NOMO-1 (cell line): ENCODE measurements around the gene ITGAV.

Experiments used
- DNase-seq, 2 experiments: peaks; one replicate each; lab custom pipeline; 2025; ENCODE audit not compliant: unreplicated experiment in 2 of 2; lab: John Stamatoyannopoulos, UW

The ITGAV gene

DNA sequence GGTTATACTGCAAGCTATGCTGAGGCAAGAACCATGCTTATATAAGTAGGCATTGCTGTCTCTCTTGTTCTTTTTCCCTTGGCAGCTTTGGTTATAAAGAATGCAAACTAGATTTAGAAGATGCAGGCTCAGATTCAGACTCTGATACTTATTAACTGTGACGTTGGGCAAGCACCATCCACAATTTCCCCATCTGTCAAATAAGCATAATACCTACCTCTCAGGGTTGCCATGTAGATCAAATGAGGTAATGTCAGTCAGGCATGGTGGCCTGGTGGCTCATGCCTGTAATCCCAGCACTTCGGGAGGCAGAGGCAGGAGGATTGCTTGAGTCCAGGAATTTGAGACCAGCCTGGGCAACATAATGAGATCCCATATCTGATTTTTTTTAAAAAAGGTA, 21.7 kb downstream of the ITGAV start:
- DNase-seq, result no peak

DNA sequence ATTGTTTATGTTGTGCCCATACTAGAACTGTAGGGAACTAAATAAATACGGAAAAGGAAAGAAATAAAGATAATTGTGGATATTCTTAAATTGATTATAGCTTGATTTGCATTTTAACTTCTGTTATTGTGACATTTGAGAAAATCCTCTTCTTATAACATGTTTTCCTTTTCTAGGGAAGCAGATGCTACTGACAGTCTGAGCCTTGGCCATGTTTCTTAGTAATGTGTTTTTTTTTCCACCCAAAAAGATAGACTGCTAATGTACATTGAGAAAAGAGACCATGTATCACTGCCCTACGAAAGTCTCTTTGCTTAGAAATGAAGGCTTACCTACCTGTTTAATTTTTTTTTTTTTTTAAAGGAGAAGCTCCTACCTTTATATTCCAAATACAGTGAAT, 22.2 kb downstream of the ITGAV start:
- no peak for DNase-seq

DNA sequence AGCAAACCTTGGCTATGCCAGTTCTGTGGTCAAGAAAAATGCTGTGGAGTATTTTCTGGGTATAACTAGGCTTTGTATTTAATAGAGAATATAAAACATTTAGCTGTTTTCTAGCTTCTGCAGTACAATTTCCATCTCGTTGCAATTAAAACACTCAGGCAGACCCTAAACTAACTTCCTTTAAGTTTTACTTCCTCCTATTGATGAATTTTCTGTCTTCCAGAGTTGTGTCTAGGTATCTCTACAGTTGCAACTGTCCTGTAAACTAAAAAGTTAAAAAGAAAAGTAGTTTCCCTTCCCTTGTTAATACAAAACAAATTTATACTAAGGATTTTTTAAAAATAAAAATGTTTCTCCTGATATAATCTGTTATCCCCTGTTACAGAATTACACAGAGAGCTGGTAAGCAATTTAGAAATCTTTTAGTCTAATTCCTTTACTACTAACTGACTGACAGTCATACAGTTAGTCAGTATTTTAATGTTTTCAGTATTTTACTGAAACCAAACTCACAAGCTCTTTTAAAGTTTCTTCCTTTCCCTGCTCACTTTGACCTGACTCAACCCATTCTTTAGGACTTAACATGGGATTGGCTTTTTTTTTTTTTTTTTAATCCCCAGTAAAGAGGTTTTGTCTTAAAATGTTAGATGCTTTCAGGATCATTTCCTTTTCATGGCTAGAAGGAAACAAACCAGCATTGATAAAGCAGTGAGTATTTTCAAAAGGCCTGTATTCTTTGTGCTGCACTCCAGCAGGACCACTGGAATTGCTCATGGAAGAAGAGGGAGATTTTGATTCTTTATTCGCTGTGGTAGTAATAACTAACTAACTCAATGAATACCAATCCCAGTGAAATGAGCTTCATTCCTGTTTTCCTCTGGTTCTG, 22.9 kb downstream of the ITGAV start:
- peak in 1 of 2 experiments; percentile 19 for DNase-seq

- DNase-seq, result no peak
Observed at GRCh38 chr2:186614373-186614772, 24.5 kb downstream of the ITGAV start.

GRCh38 chr2:186617148-186617547, 27.3 kb downstream of the ITGAV start:
- DNase-seq, result no peak

DNA sequence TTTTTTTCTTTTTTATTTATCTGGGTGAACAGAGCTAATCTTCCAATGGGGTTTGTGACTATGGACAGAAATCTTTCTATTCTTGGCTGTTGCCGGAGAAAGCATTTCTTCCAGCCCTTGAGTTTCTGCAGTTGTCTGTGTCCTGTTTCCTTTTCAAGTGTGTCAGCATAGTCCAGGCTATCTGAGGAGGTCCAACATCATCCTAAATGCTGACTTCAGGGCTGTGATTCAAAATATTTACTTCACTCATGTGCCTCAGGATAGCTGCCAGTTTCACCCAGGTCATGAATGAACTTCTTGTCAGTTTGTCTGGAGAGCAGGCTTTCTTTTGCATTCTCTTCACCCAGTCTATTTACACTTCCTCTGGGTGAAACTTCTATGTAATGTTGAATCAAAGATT, 27.9 kb downstream of the ITGAV start:
- DNase-seq, result no peak

GRCh38 chr2:186618696-186619095, 28.8 kb downstream of the ITGAV start:
- DNase-seq, result no peak

GRCh38 chr2:186623084-186623483, 33.2 kb downstream of the ITGAV start:
- no peak for DNase-seq

DNA sequence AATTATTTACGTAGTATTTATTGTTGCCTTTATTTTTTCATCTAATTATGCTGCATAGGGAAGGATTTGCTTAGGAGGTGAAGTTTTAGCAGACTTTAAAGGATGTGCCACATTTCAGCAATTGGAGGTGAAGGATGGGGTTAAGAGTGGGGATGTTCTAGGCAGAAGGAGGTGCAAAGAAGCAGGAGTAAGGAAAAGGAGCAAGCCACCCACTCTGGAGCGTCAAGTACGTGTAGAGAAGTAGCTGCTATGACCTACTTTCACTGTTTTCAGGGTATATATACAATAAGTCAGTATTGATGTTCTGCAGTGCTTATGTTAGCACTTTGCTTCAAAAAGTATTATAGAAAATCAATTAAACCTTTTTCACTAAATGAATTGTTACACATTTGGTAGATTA, 34.4 kb downstream of the ITGAV start:
- DNase-seq, result no peak

GRCh38 chr2:186629250-186629996, 39.6 kb downstream of the ITGAV start:
- DNase-seq, result no peak

DNA sequence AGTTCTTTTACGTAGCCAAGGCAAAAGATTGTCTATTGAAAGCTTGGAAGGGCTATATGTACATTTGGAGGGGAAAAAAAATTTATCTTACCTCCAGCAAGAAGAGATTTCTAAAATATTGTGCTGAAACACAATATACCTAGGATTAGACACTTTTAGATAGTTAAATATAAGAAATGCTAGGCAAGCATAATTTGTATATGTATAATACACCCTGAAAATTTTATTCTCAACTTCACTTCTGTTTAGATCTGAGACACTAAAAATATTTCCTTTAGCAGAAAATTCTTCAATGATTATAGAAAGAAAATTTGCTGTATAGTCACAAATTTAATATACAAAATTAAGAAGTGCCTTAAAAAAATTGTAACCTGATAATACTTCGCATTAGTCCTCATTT, 42.6 kb downstream of the ITGAV start:
- no peak for DNase-seq

DNA sequence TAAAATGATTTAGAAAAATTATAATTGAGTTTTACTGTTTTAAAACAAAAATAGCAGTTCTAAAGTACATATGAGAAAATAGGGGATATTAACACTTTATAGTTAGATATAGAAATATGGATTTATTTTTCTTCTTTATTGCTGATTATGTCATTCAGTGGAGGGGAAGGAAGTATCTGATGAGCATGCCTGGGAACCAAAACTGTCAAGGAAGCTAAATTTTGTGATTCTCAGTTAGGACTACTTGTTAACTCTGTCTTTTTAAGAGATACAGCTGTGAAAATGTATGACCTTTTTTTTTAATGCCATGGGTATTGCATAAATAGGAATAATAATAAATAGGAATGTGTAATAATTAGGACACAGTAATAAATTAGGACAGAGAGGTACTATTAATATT, 44.8 kb downstream of the ITGAV start:
- no peak for DNase-seq

DNA sequence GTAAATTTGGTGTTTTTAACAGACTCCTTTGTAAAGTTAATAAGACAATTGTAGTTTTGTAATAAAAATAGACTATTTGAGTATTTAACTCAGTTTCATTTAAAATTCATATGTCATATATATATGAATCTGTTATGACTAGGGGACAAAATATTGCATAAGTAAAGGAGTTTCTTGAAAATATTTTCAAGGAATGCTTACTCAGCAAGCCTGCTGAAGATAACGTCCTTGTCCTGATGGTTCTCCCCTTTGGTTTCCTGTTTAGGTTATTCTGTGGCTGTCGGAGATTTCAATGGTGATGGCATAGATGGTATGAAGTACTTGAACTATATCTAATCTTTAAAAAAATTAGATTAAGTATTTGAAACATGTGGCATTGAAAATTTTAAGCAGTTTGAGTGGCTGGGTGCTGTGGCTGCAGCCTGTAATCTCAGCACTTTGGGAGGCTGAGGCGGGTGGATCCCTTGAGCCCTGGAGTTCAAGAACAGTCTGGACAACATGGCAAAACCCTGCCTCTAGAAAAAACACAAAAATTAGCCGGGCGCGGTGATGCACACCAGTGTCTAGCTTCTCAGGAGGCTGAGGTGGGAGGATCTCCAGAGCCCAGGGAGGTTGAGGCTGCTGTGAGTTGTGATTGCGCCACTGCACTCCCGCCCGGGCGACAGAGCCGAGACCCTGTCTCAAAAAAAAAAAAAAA, 47.1 kb downstream of the ITGAV start:
- DNase-seq, result no peak

- DNase-seq, result no peak
Observed at GRCh38 chr2:186637497-186637800, 47.6 kb downstream of the ITGAV start.

DNA sequence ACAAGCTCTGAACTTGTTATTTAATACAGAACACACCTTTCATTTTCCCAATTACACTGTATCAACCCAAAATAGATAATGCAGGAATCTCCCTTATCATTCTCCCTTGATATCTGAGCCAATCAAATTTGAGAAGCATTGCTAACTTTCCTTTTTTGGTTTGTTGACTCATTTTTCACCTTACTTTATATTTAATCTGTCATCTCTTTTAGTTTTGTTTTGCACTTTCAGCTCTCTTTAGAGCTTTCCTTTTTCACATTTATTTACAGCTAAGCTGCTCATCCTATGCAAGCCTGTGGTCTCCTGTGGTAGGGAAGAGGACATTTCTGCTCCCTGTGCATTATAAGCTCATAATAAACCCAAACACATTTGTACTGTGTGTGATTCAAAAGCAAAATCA, 50.1 kb downstream of the ITGAV start:
- no peak for DNase-seq

DNA sequence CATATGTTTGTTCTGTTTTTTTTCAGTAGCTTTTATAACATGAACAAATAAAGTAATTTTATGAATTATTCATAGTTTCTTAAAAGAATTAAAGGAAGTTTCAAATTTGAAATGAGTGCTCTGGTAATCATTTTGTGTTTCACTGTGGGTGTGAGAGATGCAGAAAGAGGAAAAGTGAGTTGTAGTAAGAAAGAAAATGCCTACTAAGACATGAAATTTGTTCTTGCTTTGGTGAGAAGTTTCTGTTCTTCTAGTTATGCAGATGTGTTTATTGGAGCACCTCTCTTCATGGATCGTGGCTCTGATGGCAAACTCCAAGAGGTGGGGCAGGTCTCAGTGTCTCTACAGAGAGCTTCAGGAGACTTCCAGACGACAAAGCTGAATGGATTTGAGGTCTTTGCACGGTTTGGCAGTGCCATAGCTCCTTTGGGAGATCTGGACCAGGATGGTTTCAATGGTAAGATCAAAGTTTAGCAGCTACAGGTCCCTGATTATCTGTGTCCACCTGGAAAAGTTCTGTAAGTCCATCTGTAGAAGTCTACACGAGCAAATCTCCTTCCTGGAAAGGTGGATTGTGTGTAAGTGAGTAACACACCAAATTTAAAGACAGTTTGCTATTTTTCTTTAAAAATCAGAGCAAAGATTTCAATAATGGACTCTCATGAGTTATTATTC, 51.4 kb downstream of the ITGAV start:
- DNase-seq, result no peak

- DNase-seq, result peak; percentile 7 to 48
Observed at GRCh38 chr2:186641807-186642321, 52.0 kb downstream of the ITGAV start.

DNA sequence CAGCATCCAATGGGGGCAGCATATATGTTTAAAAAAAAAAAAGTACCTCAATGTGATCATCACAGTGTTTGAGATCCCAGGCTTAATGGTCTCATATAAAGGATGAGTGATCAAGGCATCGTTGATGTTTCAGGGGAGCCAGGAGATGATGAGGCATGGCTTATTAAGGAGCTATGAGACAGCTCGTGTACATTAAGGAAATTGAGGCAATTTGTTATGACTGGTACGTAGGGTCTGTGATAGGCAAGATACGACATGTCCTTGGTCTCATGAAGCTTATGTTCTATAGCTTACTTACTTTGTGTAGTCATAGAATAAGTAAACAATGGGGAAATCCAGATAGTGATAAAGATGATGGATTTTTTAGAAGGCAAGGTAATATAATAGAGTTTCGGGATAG, 54.9 kb downstream of the ITGAV start:
- DNase-seq, result no peak

DNA sequence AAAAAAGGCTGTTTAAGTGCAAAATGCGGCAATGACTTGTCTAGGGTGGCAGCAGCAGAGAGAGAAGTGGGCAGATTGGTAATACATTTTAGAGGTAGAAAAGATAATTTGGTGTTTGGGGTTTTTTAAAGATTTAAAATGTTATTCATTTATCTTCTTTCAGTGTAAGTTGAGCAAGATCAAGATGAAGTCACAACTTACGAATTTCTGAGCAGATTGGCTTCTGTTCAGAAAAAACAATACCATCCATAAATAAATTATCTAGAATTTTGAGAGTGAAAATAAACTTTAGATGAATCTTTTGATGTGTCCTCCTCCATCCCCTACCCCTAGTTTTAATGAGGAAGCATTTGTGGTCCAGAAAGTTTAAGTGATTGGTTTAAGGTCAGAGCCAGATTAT, 56.1 kb downstream of the ITGAV start:
- DNase-seq, result no peak

GRCh38 chr2:186648130-186648529, 58.3 kb downstream of the ITGAV start:
- no peak for DNase-seq

DNA sequence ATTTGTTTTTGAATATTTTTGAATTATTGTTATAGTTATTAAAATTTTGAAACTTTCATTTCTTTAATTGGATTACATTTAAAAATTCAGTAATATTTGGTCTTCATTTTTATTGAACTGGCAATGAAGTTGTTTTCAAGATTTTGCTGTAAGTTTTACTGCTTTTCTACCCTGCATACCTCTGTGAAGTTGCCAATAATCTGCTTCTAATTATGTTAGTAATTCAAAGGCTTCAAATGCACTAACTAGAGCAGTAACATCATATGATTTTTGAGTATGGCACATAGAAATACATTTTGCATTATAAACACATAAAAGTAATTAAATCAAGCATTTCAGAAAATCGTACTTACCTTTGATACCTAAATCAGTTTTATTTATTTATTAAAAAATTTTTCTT, 63.7 kb downstream of the ITGAV start:
- DNase-seq, result no peak
